Endodermal cell (in vitro differentiated cells): Measurements from ENCODE around the gene ACAA2. TPM values are rescaled to one million over a fixed set of nuclear protein-coding genes. Genes with fewer than 3 reads are reported as not detected.
A peak's percentile ranks its signal among the peaks of the same experiment; 100 is the strongest.

Experiments used
- DNase-seq: peaks from one replicate; pipeline ENCODE4 v3.0.0-alpha.2; 2017
- H3K27ac ChIP-seq: 2 replicates; pipeline ENCODE4 v1.5.1; 2013; ENCODE audit warnings: mild to moderate bottlenecking, low read depth, low read length, moderate library complexity
- H3K27me3 ChIP-seq: 2 replicates; pipeline ENCODE4 v1.6.1; 2013; ENCODE audit warnings: mild to moderate bottlenecking, low read length, moderate library complexity; ENCODE audit not compliant: insufficient read depth, control insufficient read depth, poor library complexity, severe bottlenecking
- H3K36me3 ChIP-seq: 2 replicates; pipeline ENCODE4 v1.7.0; 2013; ENCODE audit warnings: mild to moderate bottlenecking, low read length, moderate library complexity; ENCODE audit not compliant: control insufficient read depth, insufficient read depth
- H3K4me1 ChIP-seq: one replicate; pipeline ENCODE4 v1.7.0; 2013; ENCODE audit warnings: low read length; ENCODE audit not compliant: control insufficient read depth, insufficient read depth
- H3K4me3 ChIP-seq: 2 replicates; pipeline ENCODE4 v1.5.1; 2013; ENCODE audit warnings: mild to moderate bottlenecking, low read length, moderate library complexity
- H3K9ac ChIP-seq: 2 replicates; pipeline ENCODE4 v1.6.1; 2013; ENCODE audit warnings: mild to moderate bottlenecking, low read length, moderate library complexity; ENCODE audit not compliant: poor library complexity, severe bottlenecking; ENCODE audit errors: extremely low read depth
- H3K9me3 ChIP-seq: 2 replicates; pipeline ENCODE4 v1.6.1; 2013; ENCODE audit warnings: mild to moderate bottlenecking, low read length, moderate library complexity; ENCODE audit not compliant: control insufficient read depth
- H3K27ac Mint-ChIP-seq: 2 replicates; pipeline ENCODE4 v1.8.0; 2020; ENCODE audit warnings: mixed read lengths
- H3K27me3 Mint-ChIP-seq: 2 replicates; pipeline ENCODE4 v1.8.0; 2021; ENCODE audit warnings: mild to moderate bottlenecking, mixed read lengths; ENCODE audit not compliant: insufficient read depth
- H3K36me3 Mint-ChIP-seq: 2 replicates; pipeline ENCODE4 v1.8.0; 2020; ENCODE audit warnings: low read depth, mixed read lengths
- H3K4me1 Mint-ChIP-seq: 2 replicates; pipeline ENCODE4 v1.8.0; 2020; ENCODE audit warnings: mixed read lengths
- H3K4me3 Mint-ChIP-seq: 2 replicates; pipeline ENCODE4 v1.8.0; 2020; ENCODE audit warnings: mild to moderate bottlenecking, moderate library complexity, mixed read lengths
- H3K9me3 Mint-ChIP-seq: 2 replicates; pipeline ENCODE4 v1.8.0; 2020; ENCODE audit warnings: mild to moderate bottlenecking, mixed read lengths
- WGBS, 2 experiments: methylation state at CpG; one replicate each; pipeline versions ENCODE4 v1.1.5 to v1.1.7; 2013; ENCODE audit warnings: missing lambda C conversion rate in 2 of 2, mixed read lengths in 1 of 2; ENCODE audit not compliant: insufficient coverage in 1 of 2, insufficient read length in 1 of 2; 5-methylcytosine and 5-hydroxymethylcytosine counted together
- total RNA-seq, 2 donors: library from RNA; stranded (reverse); fragmentation: NEBNext Ultra II Directional in 1 of 2; extraction: Animal tissue kit (Norgen Biotek cat#: 25700) in 1 of 2; gene quantifications; 2 replicates in 1 of 2; 3 replicates in 1 of 2; pipeline ENCODE4 v1.2.1, GENCODE V29; 2021
- TF ChIP-seq, protein P1 (sequence below): fragments of 200-600 bp; sonication (generic); conservative IDR thresholded peaks from 2 replicates; pipeline ENCODE4 v1.5.0; 2021; ENCODE audit warnings: antibody characterized with exemption, mild to moderate bottlenecking

The ACAA2 gene
- total RNA-seq, 2 donors from 2014 or later = 128 to 131 TPM

DNA sequence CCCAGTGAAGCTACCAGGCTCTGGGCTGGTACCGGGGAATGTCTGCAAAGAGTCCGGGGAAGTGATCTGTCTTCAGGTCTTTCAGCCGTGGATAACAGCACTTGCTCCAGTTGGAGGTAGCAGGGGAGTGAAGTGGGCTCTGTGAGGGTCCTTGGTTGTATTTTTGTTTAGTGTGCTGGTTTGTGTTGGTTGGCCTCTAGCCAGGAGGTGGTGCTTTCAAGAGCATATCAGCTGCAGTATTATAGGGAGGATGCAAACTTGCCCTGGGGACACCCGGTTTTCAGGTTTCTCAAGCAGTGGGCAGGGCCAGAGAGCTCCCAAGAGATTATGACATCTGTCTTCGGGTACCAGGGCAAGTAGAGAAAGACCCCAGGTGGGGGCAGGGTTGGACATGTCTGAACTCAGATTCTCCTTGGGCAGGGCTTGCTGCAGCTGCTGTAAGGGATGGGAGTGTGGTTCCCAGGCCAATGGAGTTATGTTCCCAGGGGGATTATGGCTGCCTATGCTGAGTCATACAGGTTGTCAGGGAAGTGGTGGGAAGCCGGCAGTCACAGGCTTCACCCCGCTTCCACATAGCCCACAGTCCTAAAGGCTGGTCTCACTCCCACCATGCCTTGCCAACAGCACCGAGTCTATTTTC lies 34.4 kb downstream of the ACAA2 start:
- Mint-ChIP-seq H3K27ac (peak overlapping the region; percentile 90), H3K36me3 (peaks cover 55% of the 10 kb centered on the region), H3K27me3 (peaks cover 5% of the 10 kb centered on the region), H3K4me3 (no peak overlapping the region), H3K4me1 (no peaks in the 10 kb centered on the region), H3K9me3 (peaks cover 9% of the 10 kb centered on the region)
- TF ChIP-seq, protein P1, sequence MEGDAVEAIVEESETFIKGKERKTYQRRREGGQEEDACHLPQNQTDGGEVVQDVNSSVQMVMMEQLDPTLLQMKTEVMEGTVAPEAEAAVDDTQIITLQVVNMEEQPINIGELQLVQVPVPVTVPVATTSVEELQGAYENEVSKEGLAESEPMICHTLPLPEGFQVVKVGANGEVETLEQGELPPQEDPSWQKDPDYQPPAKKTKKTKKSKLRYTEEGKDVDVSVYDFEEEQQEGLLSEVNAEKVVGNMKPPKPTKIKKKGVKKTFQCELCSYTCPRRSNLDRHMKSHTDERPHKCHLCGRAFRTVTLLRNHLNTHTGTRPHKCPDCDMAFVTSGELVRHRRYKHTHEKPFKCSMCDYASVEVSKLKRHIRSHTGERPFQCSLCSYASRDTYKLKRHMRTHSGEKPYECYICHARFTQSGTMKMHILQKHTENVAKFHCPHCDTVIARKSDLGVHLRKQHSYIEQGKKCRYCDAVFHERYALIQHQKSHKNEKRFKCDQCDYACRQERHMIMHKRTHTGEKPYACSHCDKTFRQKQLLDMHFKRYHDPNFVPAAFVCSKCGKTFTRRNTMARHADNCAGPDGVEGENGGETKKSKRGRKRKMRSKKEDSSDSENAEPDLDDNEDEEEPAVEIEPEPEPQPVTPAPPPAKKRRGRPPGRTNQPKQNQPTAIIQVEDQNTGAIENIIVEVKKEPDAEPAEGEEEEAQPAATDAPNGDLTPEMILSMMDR = no peak
- Histone ChIP-seq H3K27ac (no peak overlapping the region), H3K9ac (no peak overlapping the region), H3K4me3 (no peak overlapping the region), H3K4me1 (no peaks in the 10 kb centered on the region), H3K9me3 (peaks cover 20% of the 10 kb centered on the region), H3K27me3 (no peaks in the 10 kb centered on the region), H3K36me3 (peaks cover 33% of the 10 kb centered on the region)
- peak; percentile 68 for DNase-seq
- WGBS, 2 experiments = 87 to 91% methylated on average over 7 to 8 of the region's 8 CpGs

GRCh38 chr18:49769047-49769728 lies 44.1 kb downstream of the ACAA2 start:
- Histone ChIP-seq H3K27ac (no peak overlapping the region), H3K4me1 (no peaks in the 10 kb centered on the region), H3K36me3 (no peaks in the 10 kb centered on the region), H3K9ac (no peak overlapping the region), H3K4me3 (no peak overlapping the region), H3K27me3 (no peaks in the 10 kb centered on the region), H3K9me3 (no peaks in the 10 kb centered on the region)
- Mint-ChIP-seq H3K4me1 (no peaks in the 10 kb centered on the region), H3K27ac (no peak overlapping the region), H3K4me3 (no peak overlapping the region), H3K36me3 (no peaks in the 10 kb centered on the region), H3K27me3 (peaks cover 3% of the 10 kb centered on the region), H3K9me3 (no peaks in the 10 kb centered on the region)
- DNase-seq = no peak
- TF ChIP-seq, protein P1 = no peak
- WGBS, 2 experiments = 86 to 100% methylated on average over 1 of the region's 1 CpG

DNA sequence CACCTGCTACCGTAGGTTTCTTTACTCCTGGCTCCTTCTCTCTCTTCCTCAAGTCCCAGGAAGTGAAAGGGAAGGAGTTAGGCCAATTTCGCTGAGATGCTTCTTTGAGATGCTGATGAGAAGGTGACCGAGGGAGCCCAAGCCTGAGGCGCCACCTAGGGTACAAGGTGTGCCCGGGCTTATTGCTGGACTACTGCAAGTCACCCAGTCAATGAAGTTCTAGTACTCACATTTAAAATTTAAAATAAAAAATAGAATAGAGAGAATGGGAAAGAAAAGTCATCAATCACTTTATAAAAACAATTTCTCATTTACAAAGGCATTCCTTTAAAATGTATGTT lies 45.3 kb downstream of the ACAA2 start:
- Histone ChIP-seq H3K27ac (no peak overlapping the region), H3K9ac (no peak overlapping the region), H3K4me3 (no peak overlapping the region), H3K9me3 (no peaks in the 10 kb centered on the region), H3K36me3 (no peaks in the 10 kb centered on the region), H3K4me1 (no peaks in the 10 kb centered on the region), H3K27me3 (no peaks in the 10 kb centered on the region)
- WGBS, 2 experiments = 5% methylated on average over 5 of the region's 5 CpGs; no CpG with 5 or more reads in 1 of the 2 experiments
- H3K4me3 Mint-ChIP-seq = no peak overlapping the region
- H3K9me3 Mint-ChIP-seq = no peaks in the 10 kb centered on the region
- H3K36me3 Mint-ChIP-seq = no peaks in the 10 kb centered on the region
- TF ChIP-seq, protein P1 = peak; percentile 96
- no peaks in the 10 kb centered on the region for H3K4me1 Mint-ChIP-seq
- H3K27ac Mint-ChIP-seq = no peak overlapping the region
- peaks cover 3% of the 10 kb centered on the region for H3K27me3 Mint-ChIP-seq
- DNase-seq = peak; percentile 93
